Activated CD8-positive, alpha-beta T cell treated with anti-CD3 and anti-CD28 coated beads, Interleukin-2, amount 10 ng/mL, durations not matched to agents 7 days and 5 days (primary cell): ENCODE results near the gene OR2B6. TPM values are rescaled to one million over a fixed set of nuclear protein-coding genes. Genes with fewer than 3 reads are reported as not detected.

ENCODE experiments used
- ATAC-seq: fragments of 150-1000 bp; cut with Tn5 transposase; one replicate; pipeline ENCODE4 v1.10.0; 2021; ENCODE audit warnings: moderate library complexity
- CTCF ChIA-PET: fragments of 350-600 bp; sonication (Branson Sonifier 250); formaldehyde crosslinking; loops from one replicate; lab custom pipeline; 2021; ENCODE audit warnings: antibody characterized with exemption; lab: Charles Lee
- POLR2A ChIA-PET: fragments of 350-600 bp; sonication (Branson Sonifier 250); formaldehyde crosslinking; loops from one replicate; lab custom pipeline; 2021; ENCODE audit warnings: antibody characterized with exemption; lab: Charles Lee
- DNase-seq: peaks from one replicate; pipeline ENCODE4 v3.0.0-alpha.2; 2020
- H3K27ac Mint-ChIP-seq: one replicate; pipeline ENCODE4 v1.8.0; 2021; ENCODE audit warnings: mild to moderate bottlenecking, mixed read lengths
- H3K27me3 Mint-ChIP-seq: one replicate; pipeline ENCODE4 v1.8.0; 2021; ENCODE audit warnings: low read depth, mixed read lengths
- H3K36me3 Mint-ChIP-seq: one replicate; pipeline ENCODE4 v1.8.0; 2021; ENCODE audit warnings: low read depth, mixed read lengths
- H3K4me1 Mint-ChIP-seq: one replicate; pipeline ENCODE4 v1.8.0; 2021; ENCODE audit warnings: low read depth, mixed read lengths
- H3K4me3 Mint-ChIP-seq: one replicate; pipeline ENCODE4 v1.8.0; 2021; ENCODE audit warnings: mild to moderate bottlenecking, mixed read lengths
- H3K9me3 Mint-ChIP-seq: one replicate; pipeline ENCODE4 v1.8.0; 2022; ENCODE audit warnings: mixed read lengths; ENCODE audit not compliant: insufficient read depth
- total RNA-seq, 2 experiments: library from RNA; stranded (reverse); gene quantifications; one replicate each; pipeline ENCODE4 v1.2.3, GENCODE V29; 2021

OR2B6 gene
- total RNA-seq, 2 experiments from 2014 or later: not detected

DNA sequence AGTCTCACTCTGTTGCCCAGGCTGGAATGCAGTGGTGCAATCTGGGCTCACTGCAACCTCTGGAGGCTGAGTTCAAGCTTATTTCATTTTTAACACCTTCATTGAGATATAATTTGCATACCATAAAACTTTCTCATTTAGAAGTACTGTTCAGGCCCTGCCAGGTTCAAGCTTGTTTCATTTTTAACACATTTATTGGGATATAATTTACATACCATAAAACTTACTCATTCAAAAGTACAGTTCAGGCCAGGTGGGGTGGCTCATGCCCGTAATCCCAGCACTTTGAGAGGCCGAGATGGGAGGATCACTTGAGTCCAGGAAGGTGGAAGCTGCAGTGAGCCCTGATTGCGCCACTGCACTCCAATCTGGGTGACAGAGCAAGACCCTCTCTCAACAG is 5.5 kb downstream of the OR2B6 start:
- Mint-ChIP-seq H3K27ac (no peak overlapping the region), H3K9me3 (no peaks in the 10 kb centered on the region), H3K4me1 (no peaks in the 10 kb centered on the region), H3K36me3 (no peaks in the 10 kb centered on the region), H3K4me3 (no peak overlapping the region), H3K27me3 (peaks cover 14% of the 10 kb centered on the region)
- ChIA-PET POLR2A (no interaction called here), CTCF (no interaction called here)
- ATAC-seq: no peak
- no peak for DNase-seq

DNA sequence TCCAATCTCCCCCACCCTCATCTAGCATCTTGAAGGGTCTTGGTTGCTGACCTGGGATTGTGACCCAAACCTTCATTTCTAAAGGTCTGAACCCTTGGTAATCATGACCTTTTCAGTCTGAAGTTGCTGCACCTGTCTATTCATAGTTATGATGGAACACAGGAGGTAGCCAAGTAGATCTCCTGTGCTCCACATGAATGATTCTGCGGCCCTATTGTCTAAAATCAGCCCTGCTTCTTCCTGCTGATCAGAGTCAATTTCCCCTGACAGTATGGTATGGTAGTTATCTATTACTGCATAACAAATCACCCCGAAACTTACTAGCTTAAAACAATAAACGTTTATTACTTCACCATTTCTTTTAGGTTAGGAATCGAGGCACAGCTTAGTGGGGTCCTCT is 9.0 kb downstream of the OR2B6 start:
- peaks cover 12% of the 10 kb centered on the region for H3K27me3 Mint-ChIP-seq
- no peak overlapping the region for H3K4me3 Mint-ChIP-seq
- H3K4me1 Mint-ChIP-seq: no peaks in the 10 kb centered on the region
- ATAC-seq (no peak), DNase-seq (no peak)
- no peaks in the 10 kb centered on the region for H3K36me3 Mint-ChIP-seq
- ChIA-PET POLR2A (no interaction called here), CTCF (no interaction called here)
- H3K27ac Mint-ChIP-seq: no peak overlapping the region
- no peaks in the 10 kb centered on the region for H3K9me3 Mint-ChIP-seq

DNA sequence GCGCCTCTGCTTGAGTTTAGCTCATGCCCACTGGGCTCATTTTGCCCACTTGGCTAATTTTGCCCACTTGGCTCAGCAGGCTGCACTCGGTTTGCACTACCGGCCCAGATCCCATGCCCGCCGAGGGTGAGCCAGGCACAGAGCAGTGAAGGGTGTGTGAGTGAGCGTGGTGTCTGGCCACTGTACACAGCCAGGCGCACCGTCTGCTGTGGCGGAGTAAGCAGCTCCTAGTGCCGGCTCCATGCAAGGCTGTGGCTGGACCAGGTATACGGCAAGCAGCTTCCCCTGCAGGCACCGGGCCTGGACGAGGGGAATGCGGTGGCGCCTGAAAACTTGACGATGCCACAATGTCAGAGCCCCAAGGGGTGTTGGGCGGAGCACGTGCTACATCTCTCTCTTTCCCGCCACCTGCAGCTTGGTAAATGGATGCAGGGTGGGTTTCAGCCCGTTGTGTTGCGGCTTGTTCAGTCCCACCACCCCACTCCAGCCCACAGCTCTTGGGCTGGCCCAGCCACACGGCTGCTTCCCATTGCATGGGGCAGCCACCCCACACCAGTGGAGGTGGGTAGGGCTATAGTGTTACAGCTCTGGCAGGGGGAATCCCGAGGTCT is 9.9 kb downstream of the OR2B6 start:
- Mint-ChIP-seq H3K9me3 (no peaks in the 10 kb centered on the region), H3K27me3 (peaks cover 15% of the 10 kb centered on the region), H3K36me3 (no peaks in the 10 kb centered on the region), H3K4me3 (no peak overlapping the region), H3K27ac (no peak overlapping the region), H3K4me1 (no peaks in the 10 kb centered on the region)
- ATAC-seq: no peak
- POLR2A ChIA-PET: no interaction called here
- CTCF ChIA-PET: no interaction called here
- no peak for DNase-seq

- H3K4me1 Mint-ChIP-seq: no peaks in the 10 kb centered on the region
- ChIA-PET POLR2A (no interaction called here), CTCF (no interaction called here)
- no peaks in the 10 kb centered on the region for H3K36me3 Mint-ChIP-seq
- H3K27me3 Mint-ChIP-seq: peaks cover 15% of the 10 kb centered on the region
- no peaks in the 10 kb centered on the region for H3K9me3 Mint-ChIP-seq
- H3K27ac Mint-ChIP-seq: no peak overlapping the region
- ATAC-seq: no peak
- no peak overlapping the region for H3K4me3 Mint-ChIP-seq
- DNase-seq: no peak
Observed at GRCh38 chr6:27970444-27970843, 13.4 kb downstream of the OR2B6 start.

GRCh38 chr6:27972750-27973149 is 15.7 kb downstream of the OR2B6 start:
- Mint-ChIP-seq H3K27me3 (peaks cover 27% of the 10 kb centered on the region), H3K4me3 (no peak overlapping the region), H3K27ac (no peak overlapping the region), H3K4me1 (no peaks in the 10 kb centered on the region), H3K36me3 (no peaks in the 10 kb centered on the region), H3K9me3 (no peaks in the 10 kb centered on the region)
- ATAC-seq (no peak), DNase-seq (no peak)
- POLR2A ChIA-PET: no interaction called here
- CTCF ChIA-PET: no interaction called here

GRCh38 chr6:27977387-27977786 is 20.3 kb downstream of the OR2B6 start:
- Mint-ChIP-seq H3K27ac (no peak overlapping the region), H3K4me1 (no peaks in the 10 kb centered on the region), H3K4me3 (no peak overlapping the region), H3K9me3 (no peaks in the 10 kb centered on the region), H3K36me3 (no peaks in the 10 kb centered on the region), H3K27me3 (peaks cover 25% of the 10 kb centered on the region)
- ATAC-seq (no peak), DNase-seq (no peak)
- CTCF ChIA-PET: no interaction called here
- POLR2A ChIA-PET: no interaction called here

DNA sequence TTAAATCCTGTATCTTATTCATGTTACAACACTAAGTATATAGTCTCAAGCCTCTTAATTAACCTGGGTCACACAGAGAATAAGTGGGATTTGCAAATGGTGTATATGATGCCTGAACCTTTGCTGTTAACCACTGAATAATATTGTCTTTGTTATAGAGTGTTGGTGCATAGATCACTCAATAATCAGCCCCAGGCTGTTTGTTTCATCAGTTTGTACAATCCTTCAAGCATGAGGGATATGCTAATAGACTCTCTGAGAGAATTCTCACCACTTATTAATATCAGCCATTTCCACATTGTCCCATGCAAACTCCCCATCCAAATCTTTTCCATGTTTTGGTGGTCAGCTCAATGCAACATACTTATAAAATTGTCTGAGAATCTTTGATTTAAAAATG is 21.7 kb downstream of the OR2B6 start:
- Mint-ChIP-seq H3K4me1 (no peaks in the 10 kb centered on the region), H3K27ac (no peak overlapping the region), H3K27me3 (peaks cover 25% of the 10 kb centered on the region), H3K36me3 (no peaks in the 10 kb centered on the region), H3K9me3 (no peaks in the 10 kb centered on the region), H3K4me3 (no peak overlapping the region)
- ChIA-PET POLR2A (no interaction called here), CTCF (no interaction called here)
- DNase-seq (no peak), ATAC-seq (no peak)

DNA sequence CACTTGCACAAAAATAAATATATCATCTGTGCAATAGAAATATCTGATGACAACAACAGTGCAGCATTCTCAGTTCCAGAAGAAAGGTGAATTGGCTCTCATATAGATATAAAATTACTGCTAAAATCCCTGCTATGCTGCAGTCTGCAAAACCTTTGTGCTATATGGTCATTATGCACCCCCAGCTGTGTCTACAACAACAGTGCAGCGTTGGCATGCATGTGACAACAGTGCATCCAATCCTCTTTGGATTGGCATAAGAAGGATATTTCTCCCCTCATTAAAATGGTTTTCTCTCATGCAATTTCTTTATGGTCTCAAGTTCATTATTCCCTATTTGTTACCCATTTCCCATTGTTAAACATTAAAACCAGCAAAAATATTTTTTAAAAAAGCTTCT is 23.1 kb downstream of the OR2B6 start:
- Mint-ChIP-seq H3K4me1 (no peaks in the 10 kb centered on the region), H3K9me3 (no peaks in the 10 kb centered on the region), H3K27me3 (peaks cover 27% of the 10 kb centered on the region), H3K4me3 (no peak overlapping the region), H3K27ac (no peak overlapping the region), H3K36me3 (no peaks in the 10 kb centered on the region)
- no peak for ATAC-seq
- CTCF ChIA-PET: no interaction called here
- POLR2A ChIA-PET: no interaction called here
- DNase-seq: no peak

GRCh38 chr6:27986928-27987725 is 30.1 kb downstream of the OR2B6 start:
- ChIA-PET POLR2A (no interaction called here), CTCF (no interaction called here)
- Mint-ChIP-seq H3K27me3 (peaks cover 32% of the 10 kb centered on the region), H3K9me3 (no peaks in the 10 kb centered on the region), H3K4me3 (no peak overlapping the region), H3K36me3 (no peaks in the 10 kb centered on the region), H3K4me1 (no peaks in the 10 kb centered on the region), H3K27ac (no peak overlapping the region)
- ATAC-seq (no peak), DNase-seq (no peak)

- no peak overlapping the region for H3K27ac Mint-ChIP-seq
- no peak overlapping the region for H3K4me3 Mint-ChIP-seq
- ChIA-PET POLR2A (no interaction called here), CTCF (no interaction called here)
- H3K27me3 Mint-ChIP-seq: peaks cover 26% of the 10 kb centered on the region
- no peak for DNase-seq
- no peak for ATAC-seq
- H3K36me3 Mint-ChIP-seq: no peaks in the 10 kb centered on the region
- H3K9me3 Mint-ChIP-seq: no peaks in the 10 kb centered on the region
- no peaks in the 10 kb centered on the region for H3K4me1 Mint-ChIP-seq
Observed at GRCh38 chr6:27994616-27995015, 37.6 kb downstream of the OR2B6 start.

- H3K36me3 Mint-ChIP-seq: no peaks in the 10 kb centered on the region
- H3K4me3 Mint-ChIP-seq: no peak overlapping the region
- H3K27ac Mint-ChIP-seq: no peak overlapping the region
- ATAC-seq (no peak), DNase-seq (no peak)
- no peaks in the 10 kb centered on the region for H3K9me3 Mint-ChIP-seq
- peaks cover 14% of the 10 kb centered on the region for H3K27me3 Mint-ChIP-seq
- H3K4me1 Mint-ChIP-seq: no peaks in the 10 kb centered on the region
- CTCF ChIA-PET: no interaction called here
- POLR2A ChIA-PET: no interaction called here
Observed at GRCh38 chr6:28000351-28001045, 43.5 kb downstream of the OR2B6 start.

DNA sequence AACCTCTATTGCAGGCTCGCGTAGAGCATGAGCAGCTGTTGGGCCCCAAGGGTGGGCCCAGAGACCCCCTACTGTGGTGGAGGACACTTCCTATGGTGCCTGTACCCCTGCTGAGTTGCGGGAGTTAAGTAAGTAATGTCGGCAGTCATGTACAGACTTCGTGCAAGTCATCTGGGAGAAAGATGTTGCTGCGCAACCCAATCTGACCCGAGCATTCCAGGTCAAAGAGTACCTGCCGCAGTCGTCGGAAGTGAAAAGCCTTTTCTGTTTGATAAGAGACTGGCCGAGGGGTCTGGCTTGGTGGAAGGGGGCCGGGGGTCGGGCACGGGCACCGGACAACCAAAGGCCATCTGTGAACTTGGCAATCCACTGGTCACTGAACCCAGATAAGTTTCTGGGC is 44.3 kb downstream of the OR2B6 start:
- ChIA-PET CTCF (no interaction called here), POLR2A (no interaction called here)
- Mint-ChIP-seq H3K27ac (no peak overlapping the region), H3K36me3 (no peaks in the 10 kb centered on the region), H3K9me3 (no peaks in the 10 kb centered on the region), H3K27me3 (peaks cover 14% of the 10 kb centered on the region), H3K4me3 (no peak overlapping the region), H3K4me1 (no peaks in the 10 kb centered on the region)
- DNase-seq (no peak), ATAC-seq (no peak)
